HG03108 (cell line): ENCODE measurements around the gene SMAD6.

Experiments used
- ATAC-seq: cut with Tn5 transposase; IDR thresholded peaks from one replicate; pipeline ENCODE4 v1.9.1; 2021; ENCODE audit warnings: moderate library complexity; ENCODE audit not compliant: unreplicated experiment

SMAD6 gene

GRCh38 chr15:66788024-66788423 is 86.0 kb downstream of the SMAD6 start:
- ATAC-seq = no peak

- no peak for ATAC-seq
Measured at GRCh38 chr15:66789029-66790025, 87.3 kb downstream of the SMAD6 start.

GRCh38 chr15:66795851-66796250 is 93.8 kb downstream of the SMAD6 start:
- ATAC-seq = no peak

- no peak for ATAC-seq
Measured at GRCh38 chr15:66796343-66796742, 94.3 kb downstream of the SMAD6 start.

GRCh38 chr15:66797921-66798320 is 95.9 kb downstream of the SMAD6 start:
- no peak for ATAC-seq

- no peak for ATAC-seq
Measured at GRCh38 chr15:66798426-66799061, 96.5 kb downstream of the SMAD6 start.

- no peak for ATAC-seq
Measured at GRCh38 chr15:66799242-66799641, 97.2 kb downstream of the SMAD6 start.

GRCh38 chr15:66800584-66801235 is 98.7 kb downstream of the SMAD6 start:
- ATAC-seq = no peak

- ATAC-seq = no peak
Measured at GRCh38 chr15:66801266-66801665, 99.2 kb downstream of the SMAD6 start.

- ATAC-seq = no peak
Measured at GRCh38 chr15:66802025-66803001, 100.3 kb downstream of the SMAD6 start.

GRCh38 chr15:66803182-66803729 is 101.2 kb downstream of the SMAD6 start:
- ATAC-seq = no peak

- no peak for ATAC-seq
Measured at GRCh38 chr15:66803749-66804148, 101.7 kb downstream of the SMAD6 start.

- ATAC-seq = no peak
Measured at GRCh38 chr15:66805202-66805885, 103.3 kb downstream of the SMAD6 start.

- no peak for ATAC-seq
Measured at GRCh38 chr15:66808181-66808824, 106.3 kb downstream of the SMAD6 start.

GRCh38 chr15:66809664-66810063 is 107.6 kb downstream of the SMAD6 start:
- no peak for ATAC-seq

GRCh38 chr15:66815318-66815717 is 113.3 kb downstream of the SMAD6 start:
- no peak for ATAC-seq

- ATAC-seq = no peak
Measured at GRCh38 chr15:66816201-66816600, 114.2 kb downstream of the SMAD6 start.

GRCh38 chr15:66819084-66819483 is 117.0 kb downstream of the SMAD6 start:
- peak; percentile 81 for ATAC-seq
